ENCODE data around the gene BIRC2. TPM values are rescaled to one million over a fixed set of nuclear protein-coding genes. Genes with fewer than 3 reads are reported as not detected.

Gene BIRC2
- total and polyA plus RNA-seq, 10 of the 15 experiments (the other 5 are each of a cell fraction or from before 2014, with no cell fraction given) = 13.8 to 75.8 (median 26.5) TPM

- TF ChIP-seq KDM1A (IDR thresholded peaks at IDR 0.05; ENCODE audit: borderline replicate concordance) (no peak), TCF12 (IDR thresholded peaks at IDR 0.05; ENCODE audit: low read depth, low read length) (peak; percentile 97), ZNF622 (IDR thresholded peaks at IDR 0.05) (no peak)
These were observed 29.8 kb upstream of the BIRC2 start, which contains the start of gene BIRC3 (continued) for GRCh38 chr11:102317099-102317767.

DNA sequence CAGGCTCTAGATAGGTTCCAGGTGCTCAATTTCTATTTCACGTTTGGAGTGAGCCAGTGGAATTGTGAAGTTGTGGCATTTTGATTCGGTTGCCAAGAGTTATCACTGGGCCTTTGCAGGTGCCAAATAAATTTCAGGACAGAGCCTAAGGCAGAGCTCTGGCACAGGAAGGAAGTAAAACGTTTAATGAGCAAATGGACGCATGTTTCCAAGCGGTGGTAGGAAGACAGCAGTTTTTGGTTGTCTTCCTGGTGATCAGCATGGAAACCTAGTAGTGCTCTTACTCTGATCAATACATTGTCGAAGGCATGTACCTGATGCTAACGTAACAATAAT lies 29.3 kb upstream of the BIRC2 start:
- ATAC-seq (peak; percentile 2), DNase-seq (ENCODE audit: low read depth, low spot score) (no peak), FAIRE-seq (no peak)
- POLR2A ChIA-PET = interaction anchor here (1.3 kb wide), 1 partner anchor 24 kb away, joined by 5 read pairs; no protein-coding TSS in a partner anchor
- Histone ChIP-seq H3K9ac (ENCODE audit: control insufficient read depth, insufficient read depth, low read length) (peak overlapping the region; percentile 85), H3K36me3 (ENCODE audit: control insufficient read depth in 2 of 2, insufficient read depth in 2 of 2, low read length in 1 of 2) (0 out of 4 replicates have a peak, but pooled peaks cover 0 to 5% of the 10 kb centered on the region in 2 experiments), H3K4me2 (ENCODE audit: control insufficient read depth, insufficient read depth) (peak overlapping the region; percentile 70), H3K4me1 (ENCODE audit: control insufficient read depth, insufficient read depth, low read length) (peaks cover 24% of the 10 kb centered on the region), H4K20me1 (ENCODE audit: control insufficient read depth, insufficient read depth) (no peaks in the 10 kb centered on the region), H3K4me3 (peak overlapping the region; percentile 76), H3K79me2 (ENCODE audit: control insufficient read depth, insufficient read depth, low read length) (peaks cover 61% of the 10 kb centered on the region), H3K27me3 (replicated peaks in 1 of 2; ENCODE audit: control insufficient read depth in 2 of 2, insufficient read depth in 2 of 2, low read length in 1 of 2) (no peaks in the 10 kb centered on the region), H2AFZ (ENCODE audit: control insufficient read depth, low read depth, low read length) (peak overlapping the region; percentile 11; the same call in 1 of the 2 replicates), H3K9me3 (replicated peaks; ENCODE audit: control insufficient read depth, insufficient read depth, low read length) (no peaks in the 10 kb centered on the region; the same call in 2 of the 3 replicates), H3K27ac (ENCODE audit: control insufficient read depth, insufficient read depth) (peak overlapping the region; percentile 97)
- RAD21 ChIA-PET (ENCODE audit: unreplicated experiment) = interaction anchor here (0.8 to 5.0 kb wide), 7 partner anchors 15 to 295 kb away, joined by 3 to 61 read pairs (median 7); no protein-coding TSS in a partner anchor
- intact Hi-C loops (cut with micrococcal nuclease; ENCODE audit: unreplicated experiment) = loop anchor here (1.0 to 5.0 kb wide), 4 partner anchors 23 to 245 kb away; partner anchors contain the start of gene BIRC2
- in situ Hi-C loops (cut with MboI) = no loop called here
- SMC1A ChIA-PET (ENCODE audit: uncharacterized antibody, unreplicated experiment) = interaction anchor here (0.6 to 13.5 kb wide), 11 partner anchors 9 to 299 kb away, joined by 3 to 255 read pairs (median 3); no protein-coding TSS in a partner anchor
- CTCF ChIA-PET = interaction anchor here (0.6 to 4.8 kb wide), 10 partner anchors 10 to 349 kb away, joined by 3 to 31 read pairs (median 4); no protein-coding TSS in a partner anchor
- TF ChIP-seq, protein P1, sequence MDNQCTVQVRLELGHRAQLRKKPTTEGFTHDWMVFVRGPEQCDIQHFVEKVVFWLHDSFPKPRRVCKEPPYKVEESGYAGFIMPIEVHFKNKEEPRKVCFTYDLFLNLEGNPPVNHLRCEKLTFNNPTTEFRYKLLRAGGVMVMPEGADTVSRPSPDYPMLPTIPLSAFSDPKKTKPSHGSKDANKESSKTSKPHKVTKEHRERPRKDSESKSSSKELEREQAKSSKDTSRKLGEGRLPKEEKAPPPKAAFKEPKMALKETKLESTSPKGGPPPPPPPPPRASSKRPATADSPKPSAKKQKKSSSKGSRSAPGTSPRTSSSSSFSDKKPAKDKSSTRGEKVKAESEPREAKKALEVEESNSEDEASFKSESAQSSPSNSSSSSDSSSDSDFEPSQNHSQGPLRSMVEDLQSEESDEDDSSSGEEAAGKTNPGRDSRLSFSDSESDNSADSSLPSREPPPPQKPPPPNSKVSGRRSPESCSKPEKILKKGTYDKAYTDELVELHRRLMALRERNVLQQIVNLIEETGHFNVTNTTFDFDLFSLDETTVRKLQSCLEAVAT (IDR thresholded peaks at IDR 0.05) = 0 out of 2 replicates have a peak, but pooled peaks have one; percentile 51
- TF ChIP-seq USF1 (IDR thresholded peaks at IDR 0.05; ENCODE audit: borderline replicate concordance, extremely low read length, insufficient read depth, low read depth, low read length) = no peak
- TF ChIP-seq BMI1 (IDR thresholded peaks at IDR 0.05; ENCODE audit: borderline replicate concordance) = no peak
- TF ChIP-seq ZBED1 (IDR thresholded peaks at IDR 0.05; ENCODE audit: borderline replicate concordance) = no peak
- TF ChIP-seq HDGF (IDR thresholded peaks at IDR 0.05) = 0 out of 2 replicates have a peak, but pooled peaks have one; percentile 3
- 0 out of 2 replicates have a peak, but pooled peaks have one; percentile 8 for TF ChIP-seq WRNIP1 (IDR thresholded peaks at IDR 0.05; ENCODE audit: borderline replicate concordance, low read depth, low read length)
- no peak for TF ChIP-seq BCL11A (IDR thresholded peaks at IDR 0.05; ENCODE audit: low read depth, low read length)
- peak; percentile 6; the same call in 1 of the 2 replicates for TF ChIP-seq POLR2AphosphoS2 (IDR thresholded peaks at IDR 0.05; ENCODE audit: low read depth, low read length)
- TF ChIP-seq EZH2 (IDR thresholded peaks at IDR 0.05; ENCODE audit: borderline replicate concordance, control insufficient read depth, low read depth, low read length) = no peak
- TF ChIP-seq CREB1 (IDR thresholded peaks at IDR 0.05; ENCODE audit: low read depth) = no peak
- no peak for TF ChIP-seq NRF1 (conservative IDR thresholded peaks at IDR 0.05; ENCODE audit: low read depth, low read length)
- TSS peak; percentile 68 for BruUV-seq (replicated peaks)
- WGBS (ENCODE audit: insufficient coverage, insufficient replicate concordance, low lambda C conversion rate, missing lambda C conversion rate) = 1% methylated on average over 7 of the region's 7 CpGs

Measured in GM12878 (cell line).